Activated CD8-positive, alpha-beta memory T cell treated with anti-CD3 and anti-CD28 coated beads for 36 hours (primary cell): Measurements from ENCODE around the gene SPDYE2B. TPM values are rescaled to one million over a fixed set of nuclear protein-coding genes. Genes with fewer than 3 reads are reported as not detected.
"Not testable (repeated sequence)": the region's sequence is repeated elsewhere in the genome, so short reads cannot be mapped to it uniquely, and the experiment has no call there.

ENCODE experiments used
- CTCF ChIA-PET: fragments of 350-600 bp; sonication (Branson Sonifier 250); formaldehyde crosslinking; loops from one replicate; lab custom pipeline; 2021; ENCODE audit warnings: antibody characterized with exemption; lab: Charles Lee
- POLR2A ChIA-PET: fragments of 350-600 bp; sonication (Branson Sonifier 250); formaldehyde crosslinking; loops from one replicate; lab custom pipeline; 2021; ENCODE audit warnings: antibody characterized with exemption; lab: Charles Lee
- total RNA-seq, 2 experiments: library from RNA; stranded (reverse); gene quantifications; one replicate each; pipeline ENCODE4 v1.2.3, GENCODE V29; 2021

Gene SPDYE2B
- total RNA-seq, 2 experiments from 2014 or later: not detected

DNA sequence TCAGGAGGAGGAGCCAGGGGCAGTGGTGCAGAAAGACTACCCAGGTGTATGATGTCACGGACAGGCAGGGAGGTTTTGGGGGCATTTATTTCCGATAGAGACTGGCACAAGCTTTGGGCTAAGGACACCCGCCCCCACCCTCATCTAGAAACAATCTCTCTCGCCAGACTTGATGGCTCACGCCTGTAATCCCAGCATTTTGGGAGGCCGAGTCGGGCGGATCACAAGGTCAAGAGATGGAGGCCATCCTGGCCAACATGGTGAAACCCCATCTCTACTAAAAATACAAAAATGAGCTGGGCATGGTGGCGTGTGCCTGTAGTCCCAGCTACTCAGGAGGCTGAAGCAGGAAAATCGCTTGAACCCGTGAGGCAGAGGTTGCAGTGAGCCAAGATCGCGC is 13.2 kb upstream of the SPDYE2B start:
- POLR2A ChIA-PET, CTCF ChIA-PET: not testable (repeated sequence)

DNA sequence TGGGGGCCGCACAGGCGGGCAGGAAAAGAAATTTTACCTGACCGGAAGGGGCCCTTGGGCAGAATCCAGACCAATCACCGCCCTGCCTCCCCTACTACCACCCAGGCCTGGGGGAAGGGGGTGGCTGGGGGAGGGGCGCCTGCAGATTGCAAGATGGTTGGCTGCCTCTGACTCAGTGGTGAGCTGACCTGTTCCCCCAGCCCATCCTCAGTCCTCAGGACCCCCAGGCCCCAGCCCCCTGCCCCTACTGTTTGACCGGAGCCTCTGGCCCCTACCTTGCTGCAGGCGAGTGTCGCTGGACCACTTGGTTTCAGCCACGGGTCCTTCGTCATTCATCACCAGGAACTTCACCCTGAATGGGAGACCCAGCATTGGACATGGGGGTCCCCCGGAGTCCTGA is 11.3 kb upstream of the SPDYE2B start:
- POLR2A ChIA-PET, CTCF ChIA-PET: not testable (repeated sequence)

- POLR2A ChIA-PET, CTCF ChIA-PET: not testable (repeated sequence)
Observed at GRCh38 chr7:102642691-102643090, 7.4 kb upstream of the SPDYE2B start, which contains the start of gene UPK3BL1. Gene UPK3BL1, minus strand, starts transcription at chr7:102642791. Its CDS starts 50 bp downstream, at chr7:102642741.

DNA sequence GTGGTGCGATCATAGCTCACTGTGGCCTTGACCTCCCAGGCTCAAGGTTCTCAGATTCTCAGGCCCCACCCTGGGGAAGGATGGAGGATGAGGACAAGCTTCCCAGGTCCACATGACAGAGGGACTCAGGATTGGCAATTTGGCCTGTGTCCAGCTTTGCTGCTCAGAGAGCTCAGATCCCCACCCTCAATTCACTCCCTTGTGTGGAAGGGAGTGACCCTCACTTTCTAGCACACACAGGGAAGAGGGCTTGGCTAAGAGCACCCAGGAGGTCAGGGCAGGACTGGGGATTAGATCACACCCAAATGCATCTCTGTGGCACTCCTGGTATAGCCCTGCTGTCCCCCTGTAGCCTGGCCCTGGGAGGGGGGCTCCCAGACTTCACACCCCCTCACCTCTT is 6.7 kb upstream of the SPDYE2B start:
- POLR2A ChIA-PET, CTCF ChIA-PET: not testable (repeated sequence)

- CTCF ChIA-PET, POLR2A ChIA-PET: not testable (repeated sequence)
Observed at GRCh38 chr7:102647813-102648212, 2.3 kb upstream of the SPDYE2B start.

GRCh38 chr7:102664765-102665164 is 14.6 kb downstream of the SPDYE2B start:
- POLR2A ChIA-PET, CTCF ChIA-PET: not testable (repeated sequence)

DNA sequence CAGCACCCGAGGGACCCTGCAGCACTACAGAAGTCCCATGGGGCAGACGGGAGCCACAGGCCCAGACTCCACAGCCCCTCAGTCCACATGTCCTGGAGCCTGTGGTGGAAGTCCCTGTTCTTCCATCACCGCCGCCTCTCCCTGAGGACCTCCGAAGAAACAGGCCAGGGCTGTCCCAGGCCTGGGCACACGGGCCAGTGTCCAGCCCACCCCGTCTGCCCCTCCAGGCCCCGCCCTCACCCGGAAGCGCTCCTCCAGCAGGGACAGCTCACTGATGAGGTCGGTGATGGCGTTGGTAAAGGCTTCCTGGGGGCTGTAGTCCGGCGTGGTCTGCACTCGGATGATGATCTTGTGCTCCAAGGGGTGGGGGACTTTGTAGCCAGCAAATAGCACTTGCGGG is 16.7 kb downstream of the SPDYE2B start:
- CTCF ChIA-PET, POLR2A ChIA-PET: not testable (repeated sequence)

GRCh38 chr7:102667523-102667922 is 17.4 kb downstream of the SPDYE2B start:
- POLR2A ChIA-PET, CTCF ChIA-PET: not testable (repeated sequence)

DNA sequence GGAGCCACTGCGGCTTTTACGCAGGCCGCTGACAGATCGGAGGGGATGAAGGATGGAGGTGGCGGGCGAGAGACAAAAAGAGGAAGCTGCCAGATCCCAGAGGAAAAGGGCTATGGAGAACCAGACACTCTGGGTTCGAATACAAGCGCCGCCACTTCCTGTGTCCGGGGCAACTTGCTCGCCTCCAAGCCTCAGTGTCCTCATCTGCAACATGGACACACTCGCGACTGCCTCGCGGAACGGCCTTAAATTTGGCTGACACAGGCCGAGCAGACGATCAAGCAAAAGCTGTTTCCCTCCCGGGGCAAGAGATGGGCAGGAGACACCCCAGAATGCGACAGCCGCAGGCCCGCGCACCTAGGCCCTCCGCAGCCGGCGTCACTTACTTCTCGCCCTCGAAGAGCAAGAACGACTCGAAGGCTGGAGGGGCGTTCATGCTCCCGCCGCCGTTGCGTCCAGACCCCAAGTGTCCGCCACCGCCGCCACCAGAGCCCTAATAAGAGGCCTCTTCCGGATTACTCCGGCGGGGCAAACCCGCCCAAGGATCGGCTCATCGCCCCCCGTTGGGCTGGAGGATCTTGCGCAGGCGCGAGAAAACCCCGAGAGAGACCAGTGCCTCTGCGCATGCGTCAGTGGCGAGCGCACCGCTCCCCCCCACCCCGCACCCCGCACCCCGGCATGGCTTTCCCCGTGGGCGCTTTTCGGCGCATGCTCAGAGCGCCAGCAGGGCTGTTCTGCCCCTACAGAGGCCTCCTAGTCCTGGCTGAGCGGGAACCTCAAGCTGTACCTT is 21.2 kb downstream of the SPDYE2B start, which contains the start of gene POLR2J2:
POLR2J2 (minus strand) TSS at position 498 of the 790 bp plus-strand sequence; CDS start at position 436, 62 bp downstream.
- CTCF ChIA-PET, POLR2A ChIA-PET: not testable (repeated sequence)

GRCh38 chr7:102671956-102672307 is 21.8 kb downstream of the SPDYE2B start:
- CTCF ChIA-PET, POLR2A ChIA-PET: not testable (repeated sequence)

DNA sequence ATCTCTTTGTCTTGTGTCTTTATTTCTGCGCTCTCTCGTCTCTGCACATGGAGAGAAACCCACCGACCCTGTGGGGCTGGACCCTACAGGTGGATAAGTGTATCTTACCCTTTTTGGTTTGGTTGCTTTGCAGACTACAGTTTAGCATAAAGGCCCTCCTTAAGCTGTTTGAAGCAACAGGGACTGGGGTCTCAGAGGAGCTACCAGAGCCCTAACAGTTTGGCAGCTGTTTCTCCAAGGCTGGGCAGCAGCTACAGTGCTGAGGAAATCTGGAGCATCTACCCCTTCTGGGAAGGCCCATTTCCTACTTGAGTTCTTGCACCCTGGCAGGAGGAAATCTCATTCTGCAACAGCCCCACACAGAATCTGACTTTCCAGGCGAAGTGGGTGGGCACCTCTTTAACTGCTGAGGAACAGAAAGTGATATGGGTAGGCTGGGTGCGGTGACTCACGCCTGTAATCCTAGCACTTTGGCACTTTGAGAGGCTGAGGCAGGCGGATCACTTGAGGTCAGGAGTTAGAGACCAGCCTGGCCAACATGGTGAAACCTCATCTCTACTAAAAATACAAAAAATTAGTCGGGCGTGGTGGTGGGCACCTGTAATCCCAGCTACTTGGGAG is 23.4 kb downstream of the SPDYE2B start:
- CTCF ChIA-PET, POLR2A ChIA-PET: not testable (repeated sequence)

GRCh38 chr7:102675545-102675944 is 25.4 kb downstream of the SPDYE2B start:
- POLR2A ChIA-PET, CTCF ChIA-PET: not testable (repeated sequence)

GRCh38 chr7:102680780-102681179 is 30.7 kb downstream of the SPDYE2B start:
- CTCF ChIA-PET, POLR2A ChIA-PET: not testable (repeated sequence)

- CTCF ChIA-PET, POLR2A ChIA-PET: not testable (repeated sequence)
Observed at GRCh38 chr7:102682560-102682959, 32.4 kb downstream of the SPDYE2B start.

DNA sequence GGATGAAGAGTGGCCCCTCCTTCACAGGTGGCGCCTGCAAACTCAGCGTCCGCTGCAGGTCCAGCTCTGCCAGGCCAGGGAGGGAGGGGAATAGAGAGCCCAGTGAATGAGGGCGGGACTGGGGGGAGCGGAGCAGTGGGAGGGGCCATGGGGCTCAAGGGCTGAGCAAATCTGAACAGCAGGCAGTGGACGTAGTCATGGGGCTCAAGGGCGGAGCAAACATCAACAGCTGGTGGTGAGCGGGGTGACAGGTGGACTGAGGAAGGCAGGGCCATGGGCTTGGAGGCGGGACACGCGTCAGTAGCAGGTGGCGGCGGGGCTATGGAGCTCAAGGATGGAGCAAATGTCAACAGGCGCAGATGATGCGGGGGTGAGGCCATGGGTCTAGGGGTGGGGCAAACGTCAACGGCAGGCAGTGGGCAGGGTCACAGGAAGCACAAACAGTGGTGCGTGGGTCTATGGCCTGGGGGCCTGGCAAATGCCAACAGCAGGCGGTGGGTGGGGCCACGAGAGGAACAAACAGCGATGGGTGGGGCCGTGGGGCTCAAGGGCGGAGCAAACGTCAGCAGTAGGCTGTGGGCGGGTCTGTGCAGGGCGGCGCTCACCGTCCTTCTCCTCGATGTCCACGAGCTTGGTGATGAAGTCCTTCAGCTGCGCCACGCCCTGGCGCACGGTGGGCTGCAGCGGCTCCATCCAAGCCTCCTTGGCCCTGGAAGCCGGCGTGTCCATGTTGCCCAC is 38.3 kb downstream of the SPDYE2B start:
- CTCF ChIA-PET, POLR2A ChIA-PET: not testable (repeated sequence)

GRCh38 chr7:102689436-102690282 is 39.5 kb downstream of the SPDYE2B start:
- CTCF ChIA-PET, POLR2A ChIA-PET: not testable (repeated sequence)

GRCh38 chr7:102690602-102691001 is 40.5 kb downstream of the SPDYE2B start:
- POLR2A ChIA-PET, CTCF ChIA-PET: not testable (repeated sequence)

GRCh38 chr7:102694008-102694407 is 43.9 kb downstream of the SPDYE2B start:
- POLR2A ChIA-PET, CTCF ChIA-PET: not testable (repeated sequence)

GRCh38 chr7:102695033-102695552 is 45.0 kb downstream of the SPDYE2B start:
- CTCF ChIA-PET, POLR2A ChIA-PET: not testable (repeated sequence)
